Astrocyte (in vitro differentiated cells and primary cell): ENCODE data around the gene NPTX1. TPM values are rescaled to one million over a fixed set of nuclear protein-coding genes. Genes with fewer than 3 reads are reported as not detected.

Experiments used
- DNase-seq: peaks from one replicate; pipeline ENCODE4 v3.0.0-alpha.2; 2010; ENCODE audit warnings: low read depth
- FAIRE-seq: peaks from 2 replicates; lab custom pipeline; 2011; peaks lifted over from hg19 to GRCh38; lab: Jason Lieb, UNC
- H2AFZ ChIP-seq: 2 replicates; pipeline ENCODE4 v1.6.0; 2012; ENCODE audit warnings: low read depth, low read length, inconsistent platforms
- H3K27ac ChIP-seq: 2 replicates; pipeline ENCODE4 v1.5.1; 2011; ENCODE audit warnings: low read depth, low read length, inconsistent platforms
- H3K27me3 ChIP-seq: 2 replicates; pipeline ENCODE4 v1.6.0; 2011; ENCODE audit warnings: low read length, inconsistent platforms; ENCODE audit not compliant: insufficient read depth
- H3K36me3 ChIP-seq: 2 replicates; pipeline ENCODE4 v1.5.1; 2011; ENCODE audit warnings: low read length, inconsistent platforms; ENCODE audit not compliant: insufficient read depth
- H3K4me1 ChIP-seq: 2 replicates; pipeline ENCODE4 v1.5.1; 2011; ENCODE audit warnings: low read length, inconsistent platforms; ENCODE audit not compliant: insufficient read depth
- H3K4me2 ChIP-seq: 2 replicates; pipeline ENCODE4 v1.6.0; 2012; ENCODE audit warnings: low read length, inconsistent platforms
- H3K4me3 ChIP-seq: 2 replicates; pipeline ENCODE4 v1.5.1; 2011; ENCODE audit warnings: low read depth, mild to moderate bottlenecking, low read length, inconsistent platforms; ENCODE audit not compliant: insufficient read depth
- H3K79me2 ChIP-seq: 2 replicates; pipeline ENCODE4 v1.6.0; 2012; ENCODE audit warnings: mild to moderate bottlenecking, low read length, inconsistent platforms; ENCODE audit not compliant: insufficient read depth
- H3K9ac ChIP-seq: 2 replicates; pipeline ENCODE4 v1.6.0; 2012; ENCODE audit warnings: mild to moderate bottlenecking, low read length, inconsistent platforms
- H3K9me3 ChIP-seq: 2 replicates; pipeline ENCODE4 v1.5.1; 2012; ENCODE audit warnings: low read depth, mild to moderate bottlenecking, low read length, inconsistent platforms; ENCODE audit not compliant: insufficient read depth
- H4K20me1 ChIP-seq: 2 replicates; pipeline ENCODE4 v1.6.0; 2012; ENCODE audit warnings: low read length, inconsistent platforms; ENCODE audit not compliant: insufficient read depth
- H3K27ac Mint-ChIP-seq: one replicate; pipeline ENCODE4 v1.8.0; 2021; ENCODE audit warnings: mild to moderate bottlenecking, mixed read lengths; ENCODE audit not compliant: unreplicated experiment
- H3K27me3 Mint-ChIP-seq: one replicate; pipeline ENCODE4 v1.8.0; 2021; ENCODE audit warnings: low read depth, mixed read lengths; ENCODE audit not compliant: unreplicated experiment
- H3K36me3 Mint-ChIP-seq: one replicate; pipeline ENCODE4 v1.8.0; 2021; ENCODE audit warnings: low read depth, mixed read lengths; ENCODE audit not compliant: unreplicated experiment
- H3K4me1 Mint-ChIP-seq: one replicate; pipeline ENCODE4 v1.8.0; 2021; ENCODE audit warnings: low read depth, mixed read lengths; ENCODE audit not compliant: unreplicated experiment
- H3K4me3 Mint-ChIP-seq: one replicate; pipeline ENCODE4 v1.8.0; 2021; ENCODE audit warnings: mild to moderate bottlenecking, moderate library complexity, mixed read lengths; ENCODE audit not compliant: unreplicated experiment
- H3K9me3 Mint-ChIP-seq: one replicate; pipeline ENCODE4 v1.8.0; 2021; ENCODE audit warnings: mild to moderate bottlenecking, mixed read lengths; ENCODE audit not compliant: unreplicated experiment
- EZH2 ChIP-seq: IDR thresholded peaks from 2 replicates; pipeline ENCODE4 v1.6.1; 2012; ENCODE audit warnings: mild to moderate bottlenecking, low read length, inconsistent platforms; ENCODE audit not compliant: insufficient read depth
- total RNA-seq: library from RNA; stranded (reverse); gene quantifications from 2 replicates; pipeline ENCODE4 v1.2.1, GENCODE V29; 2021
- TF ChIP-seq, protein P1 (sequence below): IDR thresholded peaks from 2 replicates; pipeline ENCODE4 v1.5.1; 2011; ENCODE audit warnings: low read depth, mild to moderate bottlenecking, inconsistent platforms, low read length, moderate library complexity; ENCODE audit not compliant: insufficient read depth

Gene NPTX1
- total RNA-seq, 1 donor from 2014 or later, result 0.43 TPM

DNA sequence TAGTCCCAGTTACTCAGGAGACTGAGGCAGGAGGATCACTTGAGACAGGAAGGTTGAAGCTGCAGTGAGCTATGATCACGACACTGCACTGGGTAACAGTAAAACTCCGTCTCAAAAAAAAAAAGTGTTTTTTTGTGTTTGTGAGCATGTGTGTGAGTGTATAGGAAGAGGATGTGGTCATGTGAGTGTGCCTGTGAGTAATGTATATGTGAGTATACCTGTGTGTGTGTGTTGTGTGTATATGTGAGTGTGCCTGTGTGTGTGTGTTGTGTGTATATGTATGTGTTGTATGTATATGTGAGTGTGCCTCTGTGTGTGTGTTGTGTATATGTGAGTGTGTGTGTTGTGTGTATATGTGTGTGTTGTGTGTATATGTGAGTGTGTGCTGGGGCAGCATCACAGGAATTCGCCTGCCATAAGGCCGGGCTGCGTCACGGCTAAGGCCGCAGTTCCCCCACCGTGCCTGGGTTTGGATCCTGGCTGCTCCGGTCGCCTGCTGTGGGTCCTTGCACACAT is 21.4 kb upstream of the NPTX1 start:
- Histone ChIP-seq H3K79me2 (no peaks in the 10 kb centered on the region), H3K36me3 (no peaks in the 10 kb centered on the region), H3K27me3 (peaks cover 7% of the 10 kb centered on the region), H3K4me2 (peak overlapping the region; percentile 66), H3K4me3 (no peak overlapping the region), H3K9me3 (no peaks in the 10 kb centered on the region), H2AFZ (peak overlapping the region; percentile 80), H3K27ac (no peak overlapping the region), H4K20me1 (no peaks in the 10 kb centered on the region), H3K4me1 (peaks cover 27% of the 10 kb centered on the region), H3K9ac (peak overlapping the region; percentile 54)
- Mint-ChIP-seq H3K4me1 (peaks cover 13% of the 10 kb centered on the region), H3K27me3 (peaks cover 59% of the 10 kb centered on the region), H3K27ac (no peak overlapping the region), H3K4me3 (no peak overlapping the region), H3K9me3 (no peaks in the 10 kb centered on the region), H3K36me3 (no peaks in the 10 kb centered on the region)
- DNase-seq (no peak), FAIRE-seq (peak; percentile 94)
- TF ChIP-seq EZH2, result no peak
- TF ChIP-seq, protein P1, sequence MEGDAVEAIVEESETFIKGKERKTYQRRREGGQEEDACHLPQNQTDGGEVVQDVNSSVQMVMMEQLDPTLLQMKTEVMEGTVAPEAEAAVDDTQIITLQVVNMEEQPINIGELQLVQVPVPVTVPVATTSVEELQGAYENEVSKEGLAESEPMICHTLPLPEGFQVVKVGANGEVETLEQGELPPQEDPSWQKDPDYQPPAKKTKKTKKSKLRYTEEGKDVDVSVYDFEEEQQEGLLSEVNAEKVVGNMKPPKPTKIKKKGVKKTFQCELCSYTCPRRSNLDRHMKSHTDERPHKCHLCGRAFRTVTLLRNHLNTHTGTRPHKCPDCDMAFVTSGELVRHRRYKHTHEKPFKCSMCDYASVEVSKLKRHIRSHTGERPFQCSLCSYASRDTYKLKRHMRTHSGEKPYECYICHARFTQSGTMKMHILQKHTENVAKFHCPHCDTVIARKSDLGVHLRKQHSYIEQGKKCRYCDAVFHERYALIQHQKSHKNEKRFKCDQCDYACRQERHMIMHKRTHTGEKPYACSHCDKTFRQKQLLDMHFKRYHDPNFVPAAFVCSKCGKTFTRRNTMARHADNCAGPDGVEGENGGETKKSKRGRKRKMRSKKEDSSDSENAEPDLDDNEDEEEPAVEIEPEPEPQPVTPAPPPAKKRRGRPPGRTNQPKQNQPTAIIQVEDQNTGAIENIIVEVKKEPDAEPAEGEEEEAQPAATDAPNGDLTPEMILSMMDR, result no peak

DNA sequence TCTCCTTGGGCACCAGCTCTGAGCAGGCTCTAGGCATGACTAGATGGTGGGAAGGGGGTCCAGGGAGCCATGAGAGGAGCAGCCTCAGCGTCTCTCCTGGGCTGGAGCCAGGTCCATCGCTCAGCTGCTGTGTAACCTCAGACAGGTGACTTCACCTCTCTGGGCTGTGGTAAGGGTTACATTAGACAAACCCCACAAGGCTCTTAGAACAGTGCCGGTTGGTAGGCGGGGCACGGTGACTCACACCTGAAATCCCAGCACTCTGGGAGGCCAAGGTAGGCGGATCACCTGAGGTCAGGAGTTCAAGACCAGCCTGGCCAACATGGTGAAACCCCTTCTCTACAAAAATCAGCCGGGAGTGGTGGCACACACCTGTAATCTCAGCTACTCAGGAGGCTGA is 18.1 kb upstream of the NPTX1 start:
- Histone ChIP-seq H3K36me3 (no peaks in the 10 kb centered on the region), H2AFZ (no peak overlapping the region), H3K27me3 (peaks cover 9% of the 10 kb centered on the region), H3K4me3 (no peak overlapping the region), H3K4me1 (peaks cover 16% of the 10 kb centered on the region), H3K9me3 (no peaks in the 10 kb centered on the region), H4K20me1 (no peaks in the 10 kb centered on the region), H3K4me2 (no peak overlapping the region), H3K79me2 (no peaks in the 10 kb centered on the region), H3K9ac (no peak overlapping the region), H3K27ac (no peak overlapping the region)
- no peak for TF ChIP-seq EZH2
- TF ChIP-seq, protein P1, result no peak
- H3K27ac Mint-ChIP-seq, result no peak overlapping the region
- no peak overlapping the region for H3K4me3 Mint-ChIP-seq
- no peak for DNase-seq
- FAIRE-seq, result no peak
- peaks cover 8% of the 10 kb centered on the region for H3K4me1 Mint-ChIP-seq
- H3K36me3 Mint-ChIP-seq, result no peaks in the 10 kb centered on the region
- no peaks in the 10 kb centered on the region for H3K9me3 Mint-ChIP-seq
- H3K27me3 Mint-ChIP-seq, result peaks cover 62% of the 10 kb centered on the region

DNA sequence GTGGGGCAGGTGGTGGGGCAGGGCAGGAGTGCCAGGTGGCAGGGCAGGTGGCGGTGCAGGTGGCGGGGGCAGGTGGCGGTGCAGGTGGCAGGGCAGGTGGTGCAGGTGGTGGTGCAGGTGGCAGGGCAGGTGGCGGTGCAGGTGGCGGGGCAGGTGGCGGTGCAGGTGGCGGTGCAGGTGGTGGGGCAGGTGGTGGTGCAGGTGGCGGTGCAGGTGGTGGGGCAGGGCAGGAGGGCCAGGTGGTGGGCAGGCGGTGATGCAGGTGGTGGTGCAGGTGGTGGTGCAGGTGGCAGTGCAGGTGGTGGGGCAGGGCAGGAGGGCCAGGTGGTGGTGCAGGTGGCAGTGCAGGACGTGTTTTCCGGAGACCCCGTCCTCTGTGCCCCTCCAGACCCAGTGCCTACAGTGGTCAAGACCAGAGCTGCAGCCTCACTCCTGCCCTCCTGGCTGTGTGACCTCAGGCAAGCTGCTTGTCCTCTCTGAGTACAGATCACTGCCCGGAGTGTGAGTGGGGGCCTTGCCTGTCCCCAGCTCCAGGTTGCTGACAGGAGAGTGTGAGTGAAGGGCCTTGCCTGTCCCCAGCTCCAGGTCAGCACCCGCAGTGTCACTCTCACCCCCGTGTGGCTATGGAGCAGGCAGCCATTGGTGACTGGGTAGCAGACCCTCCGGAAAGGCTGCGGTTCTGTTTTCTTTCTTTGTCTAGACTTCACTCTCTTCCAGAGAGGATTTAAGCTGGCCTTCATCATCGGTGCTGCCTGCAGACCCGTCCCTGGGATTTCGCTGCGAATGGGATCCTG is 16.1 kb upstream of the NPTX1 start:
- Mint-ChIP-seq H3K27me3 (peaks cover 54% of the 10 kb centered on the region), H3K9me3 (no peaks in the 10 kb centered on the region), H3K4me3 (no peak overlapping the region), H3K4me1 (peaks cover 3% of the 10 kb centered on the region), H3K36me3 (no peaks in the 10 kb centered on the region), H3K27ac (no peak overlapping the region)
- TF ChIP-seq, protein P1, result no peak
- TF ChIP-seq EZH2, result no peak
- FAIRE-seq, result no peak
- peaks cover 11% of the 10 kb centered on the region for H3K27me3 ChIP-seq
- H2AFZ ChIP-seq, result peak overlapping the region; percentile 4
- H3K4me1 ChIP-seq, result peaks cover 5% of the 10 kb centered on the region
- no peak overlapping the region for H3K27ac ChIP-seq
- H4K20me1 ChIP-seq, result no peaks in the 10 kb centered on the region
- no peaks in the 10 kb centered on the region for H3K79me2 ChIP-seq
- DNase-seq, result no peak
- H3K4me3 ChIP-seq, result no peak overlapping the region
- peaks cover 3% of the 10 kb centered on the region for H3K9me3 ChIP-seq
- peak overlapping the region; percentile 54 for H3K4me2 ChIP-seq
- no peaks in the 10 kb centered on the region for H3K36me3 ChIP-seq
- H3K9ac ChIP-seq, result no peak overlapping the region
